NCI-H2081 treated with DMSO at 0.1 percent for 48 hours (cell line): ENCODE data around the gene ATP2B1.

Experiments
- DNase-seq: peaks from one replicate; lab custom pipeline; 2025; lab: John Stamatoyannopoulos, UW

ATP2B1 gene

DNA sequence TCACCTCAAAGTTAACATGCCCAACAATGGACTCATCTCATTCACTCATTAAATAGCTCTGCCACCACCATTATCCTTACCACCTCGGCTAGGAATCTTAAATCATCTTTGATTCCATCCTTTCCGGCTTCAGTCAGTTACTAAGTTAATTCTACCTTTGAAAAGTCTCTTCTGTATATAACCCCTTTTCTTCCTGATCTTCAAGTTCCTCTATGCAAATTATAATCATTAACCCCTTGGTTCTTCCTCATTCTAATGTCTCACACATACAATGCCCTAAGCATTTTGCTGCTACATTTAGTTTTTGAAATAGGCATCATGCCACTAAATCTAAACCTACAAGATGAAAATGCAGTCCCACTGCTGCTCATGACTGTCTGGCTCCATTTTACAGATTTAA lies 51.6 kb downstream of the ATP2B1 start:
- no peak for DNase-seq

DNA sequence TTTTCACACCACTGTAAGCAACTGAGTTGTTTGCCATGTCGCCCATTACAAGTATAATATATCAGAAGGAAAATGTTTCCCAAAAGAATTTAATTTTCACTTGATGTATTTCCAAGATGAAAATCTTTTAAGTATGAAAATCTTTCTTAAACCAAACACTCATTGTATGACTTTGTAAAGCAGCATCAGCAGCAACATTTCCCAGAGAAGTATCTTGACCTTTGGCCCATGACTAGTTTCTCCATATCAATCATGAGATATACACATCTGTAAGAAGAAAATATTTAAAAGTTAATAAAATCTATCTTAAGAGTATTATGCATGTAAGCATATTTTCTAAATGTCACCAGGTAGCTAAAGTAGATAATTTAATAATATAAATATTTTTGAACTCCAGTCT lies 52.8 kb downstream of the ATP2B1 start:
- DNase-seq = no peak

DNA sequence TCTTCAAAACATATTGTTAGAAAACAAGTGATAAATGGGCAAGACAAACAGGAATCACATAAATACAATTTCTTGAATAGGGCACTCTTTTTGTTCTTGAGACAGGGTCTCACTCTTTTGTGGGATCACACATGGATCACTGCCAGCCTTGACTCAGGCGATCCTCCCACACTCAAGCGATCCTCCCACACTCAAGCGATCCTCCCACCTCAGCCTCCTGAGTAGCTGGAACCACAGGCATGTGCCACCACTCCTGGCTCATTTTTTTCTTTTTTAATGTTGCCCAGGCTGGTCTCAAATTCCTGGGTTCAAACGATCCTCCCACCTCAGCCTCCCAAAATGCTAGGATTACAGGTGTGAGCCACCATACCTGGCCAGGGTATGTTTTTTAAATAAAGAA lies 57.4 kb downstream of the ATP2B1 start:
- no peak for DNase-seq

DNA sequence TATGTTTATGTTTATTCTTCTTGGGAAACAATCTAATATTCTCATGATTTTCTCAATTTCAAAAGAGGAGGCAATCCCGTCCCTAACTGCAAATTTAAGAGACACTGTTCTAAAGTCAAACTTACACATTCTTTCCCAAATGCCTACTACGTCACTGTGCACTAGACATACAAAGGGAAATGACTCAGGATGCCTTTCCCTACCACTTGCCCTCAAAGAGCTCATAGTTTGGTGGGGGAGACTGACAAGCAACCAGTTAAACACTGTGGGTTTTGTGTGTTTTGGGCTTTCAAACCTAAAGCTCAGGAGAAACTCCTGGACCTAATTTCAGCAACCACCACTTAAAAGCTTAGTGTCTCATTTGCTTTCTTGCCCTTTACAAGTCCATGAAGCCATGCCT lies 58.4 kb downstream of the ATP2B1 start:
- no peak for DNase-seq

- DNase-seq = no peak
Observed at GRCh38 chr12:89649820-89650219, 58.8 kb downstream of the ATP2B1 start.

GRCh38 chr12:89649139-89649538 lies 59.5 kb downstream of the ATP2B1 start:
- no peak for DNase-seq

GRCh38 chr12:89648211-89648930 lies 60.3 kb downstream of the ATP2B1 start:
- no peak for DNase-seq

GRCh38 chr12:89645434-89645833 lies 63.2 kb downstream of the ATP2B1 start:
- no peak for DNase-seq

GRCh38 chr12:89642959-89643358 lies 65.7 kb downstream of the ATP2B1 start:
- DNase-seq = no peak

GRCh38 chr12:89636776-89637160 lies 71.9 kb downstream of the ATP2B1 start:
- no peak for DNase-seq

DNA sequence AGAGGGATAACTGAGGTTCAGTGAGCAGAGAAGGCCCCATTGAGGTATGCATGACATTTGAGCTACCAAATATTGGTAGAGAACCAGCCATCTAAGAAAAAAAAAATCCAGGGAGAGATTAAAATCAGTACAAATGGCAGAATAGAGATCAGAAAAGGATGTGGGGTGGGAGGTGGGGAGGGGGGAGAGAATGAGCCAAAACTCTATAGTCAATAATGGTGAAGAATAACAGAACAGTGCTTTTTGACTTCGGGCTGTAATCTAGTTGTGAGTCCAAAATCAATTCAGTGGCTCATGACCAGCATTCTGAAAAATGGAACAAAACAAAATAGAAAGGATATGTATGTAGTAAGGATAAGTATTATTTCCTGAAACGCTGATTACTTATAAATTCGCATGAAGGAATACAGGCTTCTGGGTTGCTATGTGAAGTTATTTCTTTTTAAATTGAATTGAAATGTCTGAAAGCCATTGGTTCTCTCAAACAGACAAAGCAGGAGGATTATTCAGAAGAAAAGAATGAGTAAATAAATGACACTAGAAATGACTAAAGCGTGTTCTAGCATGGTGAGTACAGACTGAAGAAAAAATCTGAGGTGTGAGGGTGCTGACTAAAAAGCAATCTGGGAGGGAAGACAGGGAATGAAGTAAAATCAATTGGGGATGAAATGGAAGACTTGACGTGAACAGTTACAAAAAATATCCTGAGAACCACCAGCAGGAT lies 72.4 kb downstream of the ATP2B1 start:
- no peak for DNase-seq

DNA sequence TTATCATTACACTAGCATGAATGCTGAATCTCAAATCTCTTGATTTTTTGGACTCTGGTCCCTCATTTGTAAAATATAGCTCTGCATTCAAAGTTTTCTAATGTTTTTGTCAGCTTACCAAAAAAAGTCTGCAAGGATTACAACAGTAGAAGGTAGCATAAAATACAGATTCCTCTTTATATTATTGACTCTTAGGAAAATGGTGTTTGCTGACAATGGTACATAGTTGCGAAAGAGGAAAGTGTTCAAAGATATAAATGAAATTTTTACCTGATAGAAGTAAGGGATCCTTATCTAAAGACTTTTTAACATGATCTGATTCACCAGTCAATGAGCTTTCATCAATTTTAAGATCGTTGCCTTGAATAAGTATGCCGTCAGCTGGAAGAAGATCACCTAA lies 74.1 kb downstream of the ATP2B1 start:
- DNase-seq = no peak

- DNase-seq = no peak
Observed at GRCh38 chr12:89632778-89633177, 75.9 kb downstream of the ATP2B1 start.

DNA sequence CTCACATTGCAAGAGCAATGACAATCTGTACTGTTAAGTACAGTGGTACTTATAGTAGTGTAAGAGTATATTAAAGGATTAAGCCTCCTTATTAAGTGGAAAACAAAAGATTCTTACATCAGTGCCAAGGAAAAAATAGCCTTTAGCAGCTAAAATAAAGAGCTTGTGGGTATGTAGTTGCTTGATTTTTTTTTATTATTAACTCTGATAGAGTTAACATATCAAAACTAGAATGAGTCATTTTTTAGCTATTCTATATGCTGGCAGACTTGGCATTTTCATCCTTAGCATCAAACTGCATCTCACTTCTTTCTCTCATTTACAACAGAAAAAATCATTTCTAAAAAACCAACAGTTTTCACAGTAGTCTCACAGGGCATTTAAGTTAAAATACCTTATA lies 86.5 kb downstream of the ATP2B1 start:
- DNase-seq = no peak

- no peak for DNase-seq
Observed at GRCh38 chr12:89621521-89621920, 87.1 kb downstream of the ATP2B1 start.

DNA sequence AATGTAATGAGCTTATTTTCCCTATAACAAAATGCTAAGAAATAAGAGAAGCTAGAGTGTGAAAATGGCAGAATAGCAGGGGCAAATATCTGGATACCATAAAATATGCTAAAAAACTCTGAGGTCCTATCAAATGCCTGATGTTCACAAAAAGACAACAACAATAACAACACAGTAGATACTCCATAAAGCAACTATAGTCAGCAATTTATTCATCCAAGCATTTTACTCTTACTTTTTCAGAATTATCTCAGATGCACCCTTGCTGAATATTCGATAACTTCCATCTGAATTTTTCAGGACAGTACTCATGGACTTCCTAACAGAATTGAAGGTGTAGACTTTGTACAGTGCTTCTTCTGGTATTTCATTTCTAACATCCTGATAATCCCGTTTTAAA lies 88.9 kb downstream of the ATP2B1 start:
- DNase-seq = no peak

- no peak for DNase-seq
Observed at GRCh38 chr12:89618113-89618862, 90.3 kb downstream of the ATP2B1 start.

DNA sequence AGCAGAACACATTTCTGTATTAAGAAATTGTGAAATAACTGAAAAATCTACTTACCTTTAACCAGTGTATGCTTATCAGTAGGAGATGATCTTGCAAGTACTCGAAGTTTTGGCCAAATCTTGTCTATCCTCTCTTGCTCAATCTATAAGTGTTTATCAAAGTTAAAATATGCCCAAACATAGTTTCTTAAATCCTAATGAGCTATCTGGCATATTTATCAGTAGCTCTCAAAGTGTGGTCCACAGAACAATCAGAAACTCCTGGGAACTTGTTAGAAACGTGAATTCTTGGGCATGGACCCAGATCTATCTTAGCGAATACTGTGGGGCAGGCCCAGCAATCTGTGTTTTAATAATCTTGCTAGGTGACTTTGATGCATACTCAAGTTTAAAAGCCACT lies 98.3 kb downstream of the ATP2B1 start:
- no peak for DNase-seq

- DNase-seq = no peak
Observed at GRCh38 chr12:89603678-89604077, 105.0 kb downstream of the ATP2B1 start.

- no peak for DNase-seq
Observed at GRCh38 chr12:89597770-89598169, 110.9 kb downstream of the ATP2B1 start.

- no peak for DNase-seq
Observed at GRCh38 chr12:89597210-89597609, 111.4 kb downstream of the ATP2B1 start.

DNA sequence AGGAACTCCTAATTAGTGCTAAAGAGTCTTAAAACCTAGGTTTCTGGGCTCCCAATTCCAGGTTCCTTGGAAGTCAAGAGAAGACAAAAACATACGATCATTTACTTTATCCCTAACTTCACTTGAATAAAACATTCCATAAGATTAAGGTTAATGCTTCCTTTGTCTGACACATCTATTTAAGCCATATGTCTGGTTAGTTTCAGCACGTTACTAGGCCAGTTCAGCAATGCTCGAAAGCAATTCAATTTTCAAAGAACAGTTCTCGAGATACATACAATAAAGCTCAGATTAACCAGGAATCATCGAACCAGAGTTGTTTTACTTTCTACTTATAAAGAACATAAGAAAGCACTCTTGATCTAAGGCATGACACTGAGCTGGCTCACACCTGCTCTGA lies 114.8 kb downstream of the ATP2B1 start:
- DNase-seq = no peak

DNA sequence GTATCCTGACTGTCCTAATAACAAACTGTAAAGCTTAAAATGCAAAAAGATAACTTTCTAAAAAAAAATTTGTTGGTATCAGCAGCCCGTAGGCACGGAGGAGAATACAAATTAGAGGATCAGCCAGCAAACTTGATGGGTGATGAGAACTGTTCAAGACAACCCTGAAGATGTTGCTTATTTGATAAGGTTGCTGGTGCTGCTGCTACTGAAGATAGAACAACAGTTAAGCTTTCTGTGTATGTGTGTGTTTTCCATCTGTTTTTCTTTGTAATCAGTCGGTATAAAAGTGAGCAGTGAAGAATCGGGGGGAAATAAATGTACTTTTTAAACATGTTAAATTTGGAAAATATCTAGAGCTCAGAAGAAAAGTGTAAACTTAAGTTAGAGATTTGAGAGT lies 115.4 kb downstream of the ATP2B1 start:
- DNase-seq = no peak
